Measurements from ENCODE around the gene SP1. TPM values are rescaled to one million over a fixed set of nuclear protein-coding genes. Genes with fewer than 3 reads are reported as not detected.

Gene SP1
- total and polyA plus RNA-seq, 2 donors (not counting 1 experiment from before 2014, with no cell fraction given), result 26.0 to 129 TPM

- no peak overlapping the region for H3K4me3 Mint-ChIP-seq
- Histone ChIP-seq H2AFZ (ENCODE audit: insufficient read depth, low read depth, low read length, poor library complexity, severe bottlenecking) (no peak overlapping the region), H3K9ac (ENCODE audit: low read length) (no peak overlapping the region), H3K4me2 (replicated peaks; ENCODE audit: low read depth, low read length, poor library complexity, severe bottlenecking) (no peak overlapping the region), H3K36me3 (replicated peaks in 1 of 2; ENCODE audit: control extremely low read depth in 1 of 2, control insufficient read depth in 1 of 2, extremely low read depth in 1 of 2, insufficient read depth in 2 of 2, low read length in 1 of 2) (peaks cover 5 to 27% of the 10 kb centered on the region in 2 experiments), H3K27me3 (replicated peaks in 1 of 4; ENCODE audit: control extremely low read depth in 1 of 4, control insufficient read depth in 3 of 4, insufficient read depth in 4 of 4, low read length in 3 of 4) (no peaks in the 10 kb centered on the region), H3K9me3 (ENCODE audit: control extremely low read depth in 1 of 3, control insufficient read depth in 2 of 3, insufficient read depth in 1 of 3, low read length in 2 of 3) (no peaks in the 10 kb centered on the region), H3K4me3 (ENCODE audit: control extremely low read depth in 1 of 5, extremely low read depth in 1 of 5, insufficient read depth in 1 of 5, low read depth in 2 of 5, low read length in 4 of 5) (no peak overlapping the region), H3K79me2 (ENCODE audit: control insufficient read depth, insufficient read depth, low read length) (peaks cover 82% of the 10 kb centered on the region), H3K27ac (ENCODE audit: low read length in 2 of 2) (no peak overlapping the region), H4K20me1 (ENCODE audit: control insufficient read depth, insufficient read depth, low read length, poor library complexity, severe bottlenecking) (peaks cover 66% of the 10 kb centered on the region), H3K4me1 (ENCODE audit: control insufficient read depth in 2 of 2, insufficient read depth in 2 of 2, low read length in 2 of 2) (no peaks in the 10 kb centered on the region)
- H3K4me1 Mint-ChIP-seq, result peaks cover 3% of the 10 kb centered on the region
- DNase-seq (no peak), ATAC-seq (ENCODE audit: low read depth) (no peak)
- ChIA-PET CTCF (interaction anchor here (1.0 to 2.5 kb wide), 3 partner anchors 12 to 50 kb away, joined by 3 to 15 read pairs (median 10); no protein-coding TSS in a partner anchor), POLR2A (no interaction called here)
- no peaks in the 10 kb centered on the region for H3K9me3 Mint-ChIP-seq (ENCODE audit: insufficient read depth)
- intact Hi-C loops (cut with micrococcal nuclease), result no loop called here
- no peak overlapping the region for H3K27ac Mint-ChIP-seq
- TF ChIP-seq EZH2 (IDR thresholded peaks at IDR 0.05; ENCODE audit: borderline replicate concordance, insufficient read depth, low read depth, low read length, poor library complexity, severe bottlenecking), result no peak
- no peak for TF ChIP-seq CTCF (IDR thresholded peaks at IDR 0.05)
- WGBS (ENCODE audit: insufficient coverage), result no CpG with 5 or more reads among the region's 7 CpGs
- no peaks in the 10 kb centered on the region for H3K27me3 Mint-ChIP-seq
Measured at GRCh38 chr12:53402871-53403270, 22.9 kb downstream of the SP1 start.

GRCh38 chr12:53410951-53411350 is 31.0 kb downstream of the SP1 start:
- CTCF ChIA-PET, result interaction anchor here (1.0 to 2.5 kb wide), 4 partner anchors 10 to 82 kb away, joined by 3 to 15 read pairs (median 6); no protein-coding TSS in a partner anchor
- peaks cover 27% of the 10 kb centered on the region for H3K4me1 Mint-ChIP-seq
- DNase-seq, result no peak
- Histone ChIP-seq H3K4me2 (replicated peaks; ENCODE audit: low read depth, low read length, poor library complexity, severe bottlenecking) (no peak overlapping the region), H4K20me1 (ENCODE audit: control insufficient read depth, insufficient read depth, low read length, poor library complexity, severe bottlenecking) (peaks cover 6% of the 10 kb centered on the region), H3K36me3 (replicated peaks in 1 of 2; ENCODE audit: control extremely low read depth in 1 of 2, control insufficient read depth in 1 of 2, extremely low read depth in 1 of 2, insufficient read depth in 2 of 2, low read length in 1 of 2) (peaks cover 8 to 48% of the 10 kb centered on the region in 2 experiments), H2AFZ (ENCODE audit: insufficient read depth, low read depth, low read length, poor library complexity, severe bottlenecking) (no peak overlapping the region), H3K79me2 (ENCODE audit: control insufficient read depth, insufficient read depth, low read length) (peaks cover 10% of the 10 kb centered on the region), H3K27me3 (replicated peaks in 1 of 4; ENCODE audit: control extremely low read depth in 1 of 4, control insufficient read depth in 3 of 4, insufficient read depth in 4 of 4, low read length in 3 of 4) (no peaks in the 10 kb centered on the region), H3K4me3 (ENCODE audit: control extremely low read depth in 1 of 5, extremely low read depth in 1 of 5, insufficient read depth in 1 of 5, low read depth in 2 of 5, low read length in 4 of 5) (no peak overlapping the region), H3K27ac (ENCODE audit: low read length in 2 of 2) (no peak overlapping the region), H3K4me1 (ENCODE audit: control insufficient read depth in 2 of 2, insufficient read depth in 2 of 2, low read length in 2 of 2) (peaks cover 6 to 9% of the 10 kb centered on the region in 2 donors), H3K9me3 (ENCODE audit: control extremely low read depth in 1 of 3, control insufficient read depth in 2 of 3, insufficient read depth in 1 of 3, low read length in 2 of 3) (no peaks in the 10 kb centered on the region), H3K9ac (ENCODE audit: low read length) (no peak overlapping the region)
- TF ChIP-seq EZH2 (IDR thresholded peaks at IDR 0.05; ENCODE audit: borderline replicate concordance, insufficient read depth, low read depth, low read length, poor library complexity, severe bottlenecking) (no peak), CTCF (IDR thresholded peaks at IDR 0.05) (no peak)
- no peak overlapping the region for H3K4me3 Mint-ChIP-seq
- WGBS (ENCODE audit: insufficient coverage), result 98% methylated on average over 4 of the region's 5 CpGs
- intact Hi-C loops (cut with micrococcal nuclease), result no loop called here
- no peaks in the 10 kb centered on the region for H3K9me3 Mint-ChIP-seq (ENCODE audit: insufficient read depth)
- H3K27ac Mint-ChIP-seq, result peak overlapping the region; percentile 15
- ATAC-seq (ENCODE audit: low read depth), result no peak
- H3K27me3 Mint-ChIP-seq, result no peaks in the 10 kb centered on the region
- POLR2A ChIA-PET, result no interaction called here
